Dermis microvascular lymphatic vessel endothelial cell (primary cell): ENCODE results near the gene MAD1L1. TPM values are rescaled to one million over a fixed set of nuclear protein-coding genes. Genes with fewer than 3 reads are reported as not detected.
A peak's percentile ranks its signal among the peaks of the same experiment; 100 is the strongest.

Experiments used
- DNase-seq, 2 donors: peaks; one replicate each; pipeline versions ENCODE4 v3.0.0 to v3.0.0-alpha.2; 2010; ENCODE audit warnings: low read depth in 2 of 2
- total RNA-seq: library from RNA; depleted of rRNA; stranded (reverse); fragments of >200 nt; gene quantifications from 2 replicates; pipeline ENCODE4 v1.2.1, GENCODE V29; 2014

The MAD1L1 gene
- total RNA-seq, 1 donor from 2014 or later = 41.1 TPM

GRCh38 chr7:1901431-1902210 lies 331.1 kb downstream of the MAD1L1 start:
- DNase-seq = no peak

- no peak for DNase-seq
Observed at GRCh38 chr7:1900847-1901246, 331.9 kb downstream of the MAD1L1 start.

GRCh38 chr7:1899951-1900762 lies 332.6 kb downstream of the MAD1L1 start:
- DNase-seq = no peak

- no peak for DNase-seq
Observed at GRCh38 chr7:1899196-1899595, 333.5 kb downstream of the MAD1L1 start.

GRCh38 chr7:1898628-1899185 lies 334.0 kb downstream of the MAD1L1 start:
- DNase-seq = no peak

GRCh38 chr7:1897861-1898627 lies 334.7 kb downstream of the MAD1L1 start:
- DNase-seq = no peak

- no peak for DNase-seq
Observed at GRCh38 chr7:1897076-1897860, 335.5 kb downstream of the MAD1L1 start.

GRCh38 chr7:1895664-1896515 lies 336.9 kb downstream of the MAD1L1 start:
- no peak for DNase-seq

GRCh38 chr7:1894906-1895663 lies 337.7 kb downstream of the MAD1L1 start:
- DNase-seq = no peak

- no peak for DNase-seq
Observed at GRCh38 chr7:1894313-1894900, 338.3 kb downstream of the MAD1L1 start.

GRCh38 chr7:1893451-1893850 lies 339.3 kb downstream of the MAD1L1 start:
- no peak for DNase-seq

- DNase-seq = no peak
Observed at GRCh38 chr7:1893036-1893435, 339.7 kb downstream of the MAD1L1 start.

GRCh38 chr7:1892011-1892965 lies 340.5 kb downstream of the MAD1L1 start:
- no peak for DNase-seq

GRCh38 chr7:1890289-1891235 lies 342.2 kb downstream of the MAD1L1 start:
- DNase-seq = no peak

GRCh38 chr7:1889556-1890181 lies 343.1 kb downstream of the MAD1L1 start:
- DNase-seq = peak in 1 of 2 donors; percentile 27

- no peak for DNase-seq
Observed at GRCh38 chr7:1889091-1889490, 343.7 kb downstream of the MAD1L1 start.
